LNCAP (cell line): ENCODE data around the gene ZFP36.

Experiments used
- CTCF ChIP-seq: fragments of 450-650 bp; IDR thresholded peaks from 2 replicates; pipeline ENCODE4 v1.5.1; 2017; ENCODE audit warnings: mild to moderate bottlenecking

Gene ZFP36

GRCh38 chr19:39405958-39406655 is 540 bp upstream of the ZFP36 start:
- TF ChIP-seq CTCF = no peak

- no peak for TF ChIP-seq CTCF
Observed at GRCh38 chr19:39407410-39407659, 688 bp downstream of the ZFP36 start.

GRCh38 chr19:39407660-39408391 is 1.2 kb downstream of the ZFP36 start:
- no peak for TF ChIP-seq CTCF

- TF ChIP-seq CTCF = no peak
Observed at GRCh38 chr19:39408392-39409207, 2.0 kb downstream of the ZFP36 start.

- TF ChIP-seq CTCF = no peak
Observed at GRCh38 chr19:39409208-39410016, 2.8 kb downstream of the ZFP36 start.

- TF ChIP-seq CTCF = no peak
Observed at GRCh38 chr19:39410017-39410830, 3.6 kb downstream of the ZFP36 start.

GRCh38 chr19:39410831-39411080 is 4.1 kb downstream of the ZFP36 start:
- TF ChIP-seq CTCF = no peak
